Measurements from ENCODE around the gene TGFBRAP1.

GRCh38 chr2:105329561-105330495, at the start of gene TGFBRAP1:
- TF ChIP-seq CTCF (IDR thresholded peaks at IDR 0.05; ENCODE audit: low read length) (no peak), EZH2 (optimal IDR thresholded peaks at IDR 0.05; ENCODE audit: low read depth, low read length) (no peak), EZH2phosphoT487 (IDR thresholded peaks at IDR 0.05; ENCODE audit: low read length) (no peak)
